Trophoblast cell (in vitro differentiated cells and primary cell): ENCODE measurements around the gene IFT22. TPM values are rescaled to one million over a fixed set of nuclear protein-coding genes. Genes with fewer than 3 reads are reported as not detected.

Source experiments
- DNase-seq, 2 donors: peaks; one replicate each; pipeline ENCODE4 v3.0.0-alpha.2; 2016
- H2AFZ ChIP-seq: 2 replicates; pipeline ENCODE4 v1.6.1; 2013; ENCODE audit warnings: low read length, moderate library complexity, mild to moderate bottlenecking; ENCODE audit not compliant: insufficient read depth, poor library complexity
- H2AK5ac ChIP-seq: 2 replicates; pipeline ENCODE4 v1.6.1; 2013; ENCODE audit warnings: mild to moderate bottlenecking, low read length
- H2BK120ac ChIP-seq: 2 replicates; pipeline ENCODE4 v1.6.1; 2013; ENCODE audit warnings: low read length, mild to moderate bottlenecking, moderate library complexity; ENCODE audit not compliant: insufficient read depth, poor library complexity
- H2BK12ac ChIP-seq: 2 replicates; pipeline ENCODE4 v1.6.1; 2013; ENCODE audit warnings: mild to moderate bottlenecking, low read length, moderate library complexity
- H2BK5ac ChIP-seq: 2 replicates; pipeline ENCODE4 v1.6.1; 2013; ENCODE audit warnings: low read length, low read depth, moderate library complexity, mild to moderate bottlenecking; ENCODE audit not compliant: poor library complexity
- H3K14ac ChIP-seq: 2 replicates; pipeline ENCODE4 v1.6.1; 2013; ENCODE audit warnings: mild to moderate bottlenecking, low read length
- H3K18ac ChIP-seq: 2 replicates; pipeline ENCODE4 v1.6.1; 2013; ENCODE audit warnings: mild to moderate bottlenecking, low read length
- H3K23ac ChIP-seq: 2 replicates; pipeline ENCODE4 v1.6.1; 2013; ENCODE audit warnings: low read length
- H3K27ac ChIP-seq: 2 replicates; pipeline ENCODE4 v1.5.1; 2013; ENCODE audit warnings: low read depth, mild to moderate bottlenecking, inconsistent platforms, low read length, moderate library complexity
- H3K27me3 ChIP-seq: 2 replicates; pipeline ENCODE4 v1.6.1; 2013; ENCODE audit warnings: inconsistent platforms, mild to moderate bottlenecking, low read length, moderate library complexity; ENCODE audit not compliant: insufficient read depth
- H3K36me3 ChIP-seq, 2 experiments: 1 replicate in 1 of 2; 2 replicates in 1 of 2; pipeline ENCODE4 v1.6.1; 2013; ENCODE audit warnings: low read length in 2 of 2, mild to moderate bottlenecking in 2 of 2, moderate library complexity in 1 of 2; ENCODE audit not compliant: insufficient read depth in 2 of 2, control insufficient read depth in 1 of 2
- H3K4ac ChIP-seq: 2 replicates; pipeline ENCODE4 v1.6.1; 2013; ENCODE audit warnings: low read depth, mild to moderate bottlenecking, low read length, moderate library complexity
- H3K4me1 ChIP-seq, 2 experiments: 1 replicate in 1 of 2; 2 replicates in 1 of 2; pipeline ENCODE4 v1.6.1; 2013; ENCODE audit warnings: low read length in 2 of 2, mild to moderate bottlenecking in 2 of 2, moderate library complexity in 1 of 2; ENCODE audit not compliant: insufficient read depth in 2 of 2, control insufficient read depth in 1 of 2
- H3K4me2 ChIP-seq: 2 replicates; pipeline ENCODE4 v1.6.1; 2013; ENCODE audit warnings: inconsistent platforms, mild to moderate bottlenecking, low read length, moderate library complexity
- H3K4me3 ChIP-seq: 2 replicates; pipeline ENCODE4 v1.5.1; 2013; ENCODE audit warnings: mild to moderate bottlenecking, low read depth, low read length, inconsistent platforms
- H3K79me1 ChIP-seq: one replicate; pipeline ENCODE4 v1.6.1; 2013; ENCODE audit warnings: low read length
- H3K79me2 ChIP-seq: 2 replicates; pipeline ENCODE4 v1.6.1; 2013; ENCODE audit warnings: low read length, mild to moderate bottlenecking; ENCODE audit not compliant: control insufficient read depth, insufficient read depth, poor library complexity
- H3K9ac ChIP-seq: 2 replicates; pipeline ENCODE4 v1.6.1; 2013; ENCODE audit warnings: mild to moderate bottlenecking, low read length
- H3K9me3 ChIP-seq: 2 replicates; pipeline ENCODE4 v1.6.1; 2013; ENCODE audit warnings: low read depth, mild to moderate bottlenecking, control low read depth, inconsistent platforms, low read length; ENCODE audit not compliant: insufficient read depth
- H4K12ac ChIP-seq: 2 replicates; pipeline ENCODE4 v1.6.1; 2013; ENCODE audit warnings: low read depth, mild to moderate bottlenecking, low read length, moderate library complexity
- H4K8ac ChIP-seq: 2 replicates; pipeline ENCODE4 v1.6.1; 2013; ENCODE audit warnings: low read depth, mild to moderate bottlenecking, low read length, moderate library complexity
- H4K91ac ChIP-seq: one replicate; pipeline ENCODE4 v1.6.1; 2013; ENCODE audit warnings: low read depth, mild to moderate bottlenecking, low read length, moderate library complexity
- WGBS: extraction: QIAGEN DNeasy Blood & Tissue Kit; methylation state at CpG from one replicate; pipeline ENCODE4 v1.1.7; 2013; ENCODE audit warnings: missing lambda C conversion rate; ENCODE audit not compliant: insufficient read length, insufficient coverage; ENCODE audit errors: extremely low coverage; 5-methylcytosine and 5-hydroxymethylcytosine counted together
- polyA plus RNA-seq: library from polyadenylated mRNA; stranded (reverse); fragments of 200-250 nt; gene quantifications from 2 replicates; pipeline ENCODE4 v1.2.3, GENCODE V29; 2013

Gene IFT22
- polyA plus RNA-seq = 24.4 and 26.1 TPM in 2 replicates

DNA sequence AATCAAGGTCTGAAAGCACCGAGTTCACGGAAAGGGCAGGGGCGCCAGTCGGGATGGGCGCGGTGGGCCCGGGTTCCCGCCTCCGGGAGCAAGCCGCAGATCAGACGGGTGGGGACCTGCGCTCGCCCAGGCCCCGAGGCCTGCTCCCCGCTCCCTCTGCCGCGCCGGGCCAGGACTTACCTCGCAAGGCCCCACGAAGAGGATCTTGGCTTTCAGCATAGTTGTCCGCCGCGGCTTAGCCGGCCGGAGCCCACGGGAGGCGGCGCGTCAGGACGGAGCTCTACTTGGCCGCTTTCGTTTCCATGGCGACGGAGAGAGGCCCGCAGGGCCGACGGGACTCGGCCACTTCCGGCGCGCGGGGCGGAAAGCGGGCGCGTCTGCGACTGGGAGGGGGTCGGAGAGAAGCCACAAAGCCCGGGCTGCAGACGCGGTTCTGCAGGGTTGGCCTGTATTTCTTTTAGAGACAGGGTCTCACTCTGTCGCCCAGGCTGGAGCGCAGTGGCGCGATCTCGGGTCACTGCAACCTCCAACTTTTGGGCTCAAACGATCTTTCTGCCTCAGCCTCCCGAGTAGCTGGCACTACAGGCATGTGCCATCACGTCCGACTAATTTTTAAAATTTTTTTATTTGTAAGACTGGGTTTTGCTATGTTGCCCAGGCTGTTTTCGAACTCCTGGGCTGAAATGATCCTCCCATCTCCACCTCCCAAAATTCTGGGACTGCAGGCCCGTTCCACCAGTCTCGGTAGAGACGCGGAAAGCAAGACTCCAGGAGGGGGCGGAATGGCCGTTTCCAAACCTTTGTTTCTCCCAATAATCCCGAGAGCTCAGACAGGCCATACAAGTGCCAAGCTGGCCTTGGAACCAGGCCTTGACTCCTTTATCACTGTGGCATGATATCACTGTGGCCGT is at the start of gene IFT22:
TSS of gene IFT22 (minus strand) at position 322 of the 911 bp plus-strand sequence. CDS start at position 219, 103 bp downstream.
- peak within 1 kb of the TSS; percentile 18 for H3K14ac ChIP-seq
- peak within 1 kb of the TSS; percentile 90 for H4K12ac ChIP-seq
- peak within 1 kb of the TSS; percentile 89 for H3K4me2 ChIP-seq
- no peaks in the 10 kb centered on the region for H3K27me3 ChIP-seq
- H2BK120ac ChIP-seq = peak within 1 kb of the TSS; percentile 37
- H3K9ac ChIP-seq = peak within 1 kb of the TSS; percentile 86
- no peaks in the 10 kb centered on the region for H3K9me3 ChIP-seq
- peak within 1 kb of the TSS; percentile 89 for H4K8ac ChIP-seq
- H3K4me1 ChIP-seq = peaks cover 3 to 4% of the 10 kb centered on the region in 2 experiments
- H3K27ac ChIP-seq = peak within 1 kb of the TSS; percentile 66
- H2AFZ ChIP-seq = peak within 1 kb of the TSS; percentile 65
- H4K91ac ChIP-seq = peak within 1 kb of the TSS; percentile 71
- H2AK5ac ChIP-seq = no peak within 1 kb of the TSS
- H3K4ac ChIP-seq = no peak within 1 kb of the TSS
- H3K36me3 ChIP-seq = peaks cover 6 to 8% of the 10 kb centered on the region in 2 experiments
- H2BK5ac ChIP-seq = peak within 1 kb of the TSS; percentile 42
- peak; percentile 86 to 98 for DNase-seq
- peak within 1 kb of the TSS; percentile 87 for H3K4me3 ChIP-seq
- peaks cover 3% of the 10 kb centered on the region for H3K79me2 ChIP-seq
- peak within 1 kb of the TSS; percentile 37 for H3K18ac ChIP-seq
- no peak within 1 kb of the TSS for H2BK12ac ChIP-seq
- WGBS = no CpG with 5 or more reads among the region's 69 CpGs
- no peak within 1 kb of the TSS for H3K23ac ChIP-seq
- H3K79me1 ChIP-seq = peaks cover 5% of the 10 kb centered on the region

DNA sequence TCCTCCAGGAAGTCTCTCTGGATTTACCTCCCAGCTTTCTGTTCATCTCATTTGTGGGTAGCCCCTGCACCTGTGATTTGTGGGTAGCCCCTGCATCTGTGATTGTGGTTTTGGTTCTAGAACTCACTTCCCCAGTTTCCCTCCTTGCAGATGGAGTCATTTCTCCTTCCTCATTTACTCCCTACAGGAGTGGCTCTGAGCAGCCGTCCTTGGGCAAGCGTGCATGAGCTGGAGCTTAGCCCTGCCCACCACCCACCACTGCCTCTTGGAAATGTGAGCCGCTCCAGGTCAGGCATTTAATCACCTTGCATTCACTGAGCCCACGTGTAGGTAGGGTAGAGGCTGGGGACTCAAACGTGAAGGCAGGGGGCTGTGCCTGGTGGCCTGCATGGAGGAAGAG is 49.2 kb upstream of the IFT22 start:
- H4K8ac ChIP-seq = peak overlapping the region; percentile 23
- H3K79me1 ChIP-seq = peaks cover 4% of the 10 kb centered on the region
- peak overlapping the region; percentile 39 for H2BK12ac ChIP-seq
- DNase-seq = no peak
- no peak overlapping the region for H2BK5ac ChIP-seq
- H3K9ac ChIP-seq = no peak overlapping the region
- H2AK5ac ChIP-seq = no peak overlapping the region
- WGBS = no CpG with 5 or more reads among the region's 5 CpGs
- H2BK120ac ChIP-seq = peak overlapping the region; percentile 15
- peaks cover 9 to 12% of the 10 kb centered on the region in 2 experiments for H3K4me1 ChIP-seq
- H3K4me2 ChIP-seq = no peak overlapping the region
- H3K79me2 ChIP-seq = peaks cover 6% of the 10 kb centered on the region
- no peak overlapping the region for H2AFZ ChIP-seq
- no peaks in the 10 kb centered on the region for H3K9me3 ChIP-seq
- peaks cover 5 to 11% of the 10 kb centered on the region in 2 experiments for H3K36me3 ChIP-seq
- H3K23ac ChIP-seq = no peak overlapping the region
- no peak overlapping the region for H3K4ac ChIP-seq
- H3K4me3 ChIP-seq = no peak overlapping the region
- no peak overlapping the region for H4K12ac ChIP-seq
- no peaks in the 10 kb centered on the region for H3K27me3 ChIP-seq
- no peak overlapping the region for H4K91ac ChIP-seq
- no peak overlapping the region for H3K14ac ChIP-seq
- peak overlapping the region; percentile 59 for H3K18ac ChIP-seq
- H3K27ac ChIP-seq = no peak overlapping the region

DNA sequence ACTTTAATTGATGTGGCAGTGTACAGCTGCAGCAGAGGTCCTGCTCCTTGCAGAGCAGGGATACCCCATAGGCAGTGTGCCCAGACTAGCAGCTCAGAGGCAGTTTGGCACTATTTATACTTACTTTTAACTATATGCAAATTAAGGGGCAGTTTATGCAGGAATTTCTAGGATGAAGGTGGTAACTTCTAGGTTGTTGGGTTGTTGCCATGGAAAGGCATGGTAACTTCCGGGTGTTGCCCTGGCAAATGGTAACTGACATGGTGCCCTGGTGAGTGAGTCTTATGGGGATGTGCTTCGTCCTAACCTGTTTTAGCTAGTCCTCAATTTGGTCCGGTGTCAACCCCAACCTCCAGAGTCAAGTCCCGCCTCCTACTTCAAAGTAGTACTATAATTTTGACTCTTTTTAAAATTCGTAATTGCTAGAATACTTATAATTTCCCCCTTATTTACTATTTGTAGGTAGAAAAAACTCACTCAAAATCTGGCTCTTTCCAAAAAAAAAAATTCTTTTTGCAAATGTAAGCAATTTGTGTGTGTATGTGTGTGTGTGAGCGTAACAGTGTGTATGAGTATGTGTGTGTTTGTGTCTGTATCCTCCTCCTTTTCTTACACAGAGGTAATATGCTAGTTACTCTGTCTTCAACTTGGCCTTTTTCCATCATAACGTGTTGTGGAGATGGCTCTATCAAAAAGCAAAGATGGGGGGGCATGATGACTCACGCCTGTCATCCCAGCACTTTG is 47.0 kb upstream of the IFT22 start:
- no peak overlapping the region for H3K4me3 ChIP-seq
- DNase-seq = no peak
- no peak overlapping the region for H2AFZ ChIP-seq
- no peak overlapping the region for H2BK12ac ChIP-seq
- H3K14ac ChIP-seq = no peak overlapping the region
- peaks cover 6% of the 10 kb centered on the region for H3K79me2 ChIP-seq
- no peak overlapping the region for H4K91ac ChIP-seq
- H2BK120ac ChIP-seq = no peak overlapping the region
- WGBS = no CpG with 5 or more reads among the region's 8 CpGs
- no peaks in the 10 kb centered on the region for H3K9me3 ChIP-seq
- H4K8ac ChIP-seq = no peak overlapping the region
- peaks cover 3 to 10% of the 10 kb centered on the region in 2 experiments for H3K4me1 ChIP-seq
- no peak overlapping the region for H2BK5ac ChIP-seq
- H3K4me2 ChIP-seq = no peak overlapping the region
- no peak overlapping the region for H2AK5ac ChIP-seq
- H3K27ac ChIP-seq = no peak overlapping the region
- no peak overlapping the region for H3K18ac ChIP-seq
- H3K79me1 ChIP-seq = peaks cover 7% of the 10 kb centered on the region
- H3K4ac ChIP-seq = peak overlapping the region; percentile 32
- no peak overlapping the region for H4K12ac ChIP-seq
- no peak overlapping the region for H3K23ac ChIP-seq
- no peak overlapping the region for H3K9ac ChIP-seq
- H3K27me3 ChIP-seq = no peaks in the 10 kb centered on the region
- peaks cover 5 to 11% of the 10 kb centered on the region in 2 experiments for H3K36me3 ChIP-seq

DNA sequence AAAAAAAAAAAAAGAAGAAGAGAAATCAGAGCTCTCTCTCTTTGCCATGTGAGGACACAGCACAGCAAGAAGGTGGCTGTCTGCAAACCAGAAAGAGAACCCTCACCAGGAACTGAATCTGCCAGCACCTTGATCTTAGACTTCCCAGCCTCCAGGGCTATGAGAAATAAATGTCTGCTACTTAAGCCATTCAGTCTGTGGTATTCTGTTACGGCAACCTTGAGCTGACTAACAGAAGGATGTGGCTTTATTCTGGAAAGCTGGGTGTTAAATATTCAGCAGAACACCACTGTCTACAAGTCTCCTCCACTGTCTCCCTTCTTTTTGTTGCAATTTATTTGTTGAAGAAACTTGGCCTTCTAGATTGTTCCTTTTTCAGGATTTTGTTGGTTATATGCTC is 46.1 kb upstream of the IFT22 start:
- H3K9ac ChIP-seq = no peak overlapping the region
- no peak overlapping the region for H2BK5ac ChIP-seq
- H3K4me3 ChIP-seq = no peak overlapping the region
- H3K27ac ChIP-seq = no peak overlapping the region
- H3K79me1 ChIP-seq = peaks cover 11% of the 10 kb centered on the region
- H4K8ac ChIP-seq = no peak overlapping the region
- no peak overlapping the region for H3K23ac ChIP-seq
- no peak overlapping the region for H2AK5ac ChIP-seq
- H3K4me1 ChIP-seq = peaks cover 0 to 5% of the 10 kb centered on the region in 2 experiments
- H3K4ac ChIP-seq = no peak overlapping the region
- no peaks in the 10 kb centered on the region for H3K27me3 ChIP-seq
- H2AFZ ChIP-seq = no peak overlapping the region
- no CpG with 5 or more reads among the region's 1 CpG for WGBS
- H3K18ac ChIP-seq = no peak overlapping the region
- H3K9me3 ChIP-seq = no peaks in the 10 kb centered on the region
- H3K36me3 ChIP-seq = peaks cover 5 to 11% of the 10 kb centered on the region in 2 experiments
- DNase-seq = no peak
- no peak overlapping the region for H2BK12ac ChIP-seq
- no peak overlapping the region for H4K91ac ChIP-seq
- no peak overlapping the region for H3K4me2 ChIP-seq
- H3K14ac ChIP-seq = no peak overlapping the region
- H3K79me2 ChIP-seq = peaks cover 11% of the 10 kb centered on the region
- H2BK120ac ChIP-seq = no peak overlapping the region
- H4K12ac ChIP-seq = no peak overlapping the region
